Tibial nerve (tissue), 4 donors: ENCODE results near the gene MT1H. TPM values are rescaled to one million over a fixed set of nuclear protein-coding genes. Genes with fewer than 3 reads are reported as not detected.

Source experiments
- DNase-seq, 2 donors: peaks; one replicate each; pipeline ENCODE4 v3.0.0-alpha.2; 2019; ENCODE audit warnings: low spot score in 2 of 2
- H3K27ac ChIP-seq, 4 donors: fragments of 200-600 bp; sonication (generic) in 3 of 4; one replicate each; pipeline ENCODE4 v1.5.1; 2017 to 2019; ENCODE audit warnings: mild to moderate bottlenecking in 1 of 4
- H3K27me3 ChIP-seq, 2 donors: fragments of 200-600 bp; sonication (generic) in 1 of 2; one replicate each; pipeline versions ENCODE4 v1.5.1 to v1.6.0; 2017 to 2019
- H3K36me3 ChIP-seq, 3 donors: fragments of 200-600 bp; sonication (generic); one replicate each; pipeline ENCODE4 v1.5.1; 2018 to 2019
- H3K4me1 ChIP-seq, 4 donors: fragments of 200-600 bp; sonication (generic) in 3 of 4; one replicate each; pipeline ENCODE4 v1.5.1; 2017 to 2019
- H3K4me3 ChIP-seq, 4 donors: fragments of 200-600 bp; sonication (generic) in 3 of 4; one replicate each; pipeline ENCODE4 v1.5.1; 2017 to 2019; ENCODE audit warnings: mild to moderate bottlenecking in 1 of 4, moderate library complexity in 1 of 4
- H3K9me3 ChIP-seq, 4 donors: fragments of 200-600 bp; sonication (generic) in 3 of 4; one replicate each; pipeline ENCODE4 v1.5.1; 2017 to 2019
- EP300 ChIP-seq, 2 donors: sonication (generic); formaldehyde crosslinking; IDR thresholded peaks; one replicate each; pipeline ENCODE4 v1.6.1; 2017; ENCODE audit warnings: antibody characterized with exemption in 2 of 2, mild to moderate bottlenecking in 1 of 2
- POLR2A ChIP-seq, 2 donors: fragments of 450-650 bp; IDR thresholded peaks; one replicate each; pipeline ENCODE4 v1.6.1; 2017; ENCODE audit warnings: antibody characterized with exemption in 2 of 2, mild to moderate bottlenecking in 2 of 2, moderate library complexity in 2 of 2
- WGBS, 2 donors: methylation state at CpG; one replicate each; pipeline ENCODE4 v1.1.5; 2018; 5-methylcytosine and 5-hydroxymethylcytosine counted together
- total RNA-seq, 4 donors: library from RNA; depleted of rRNA; stranded (reverse); fragments of >200 nt; gene quantifications; one replicate each; pipeline ENCODE4 v1.1.0, GENCODE V29; 2016
- TF ChIP-seq, protein P1 (sequence below), 5 experiments: fragments of 200-600 bp in 3 of 5; fragments of 450-650 bp in 2 of 5; sonication (generic) in 3 of 5; IDR thresholded peaks; one replicate each; pipeline ENCODE4 v1.5.1; 2016 to 2019; ENCODE audit warnings: antibody characterized with exemption in 5 of 5, mild to moderate bottlenecking in 3 of 5, moderate library complexity in 2 of 5

MT1H gene
- total RNA-seq, 4 donors from 2014 or later, result 2.4 to 5.1 TPM; not detected in 2

DNA sequence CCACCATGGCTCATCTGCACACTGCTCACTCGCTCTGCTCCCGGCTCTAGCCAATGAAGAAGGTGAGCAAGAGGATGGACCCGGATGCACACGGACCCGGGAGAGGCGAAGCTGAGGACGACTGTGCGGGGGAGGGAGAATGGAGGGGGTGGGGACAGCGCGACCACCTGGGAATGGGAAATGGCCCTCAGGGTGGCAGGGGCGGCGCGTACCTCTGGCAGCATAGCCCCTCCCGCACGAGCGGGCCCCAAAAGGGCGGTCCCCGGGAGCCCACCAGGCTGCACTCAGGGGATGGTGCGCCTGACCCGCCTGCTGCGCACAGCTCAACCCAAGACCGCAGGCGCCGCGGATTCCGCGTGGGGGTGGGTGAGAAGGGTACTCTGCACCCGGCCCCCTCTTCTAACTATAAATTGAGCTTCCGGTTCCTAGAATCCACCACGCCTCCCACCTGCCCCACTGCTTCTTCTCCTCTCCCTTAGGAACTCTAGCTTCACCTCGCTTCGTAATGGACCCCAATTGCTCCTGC, 6.1 kb downstream of the MT1H start:
- H3K4me3 ChIP-seq, result peak overlapping the region in 2 of 4 donors; percentile 20 to 22
- 5 to 12% methylated on average over 32 of the region's 32 CpGs for WGBS, 2 donors
- H3K27me3 ChIP-seq, result peaks cover 0 to 55% of the 10 kb centered on the region in 2 donors
- H3K27ac ChIP-seq, result no peak overlapping the region
- H3K4me1 ChIP-seq, result peaks cover 0 to 9% (median 5%) of the 10 kb centered on the region in 4 donors
- no peaks in the 10 kb centered on the region for H3K36me3 ChIP-seq
- TF ChIP-seq POLR2A (IDR thresholded peaks at IDR 0.05), result no peak
- TF ChIP-seq, protein P1, sequence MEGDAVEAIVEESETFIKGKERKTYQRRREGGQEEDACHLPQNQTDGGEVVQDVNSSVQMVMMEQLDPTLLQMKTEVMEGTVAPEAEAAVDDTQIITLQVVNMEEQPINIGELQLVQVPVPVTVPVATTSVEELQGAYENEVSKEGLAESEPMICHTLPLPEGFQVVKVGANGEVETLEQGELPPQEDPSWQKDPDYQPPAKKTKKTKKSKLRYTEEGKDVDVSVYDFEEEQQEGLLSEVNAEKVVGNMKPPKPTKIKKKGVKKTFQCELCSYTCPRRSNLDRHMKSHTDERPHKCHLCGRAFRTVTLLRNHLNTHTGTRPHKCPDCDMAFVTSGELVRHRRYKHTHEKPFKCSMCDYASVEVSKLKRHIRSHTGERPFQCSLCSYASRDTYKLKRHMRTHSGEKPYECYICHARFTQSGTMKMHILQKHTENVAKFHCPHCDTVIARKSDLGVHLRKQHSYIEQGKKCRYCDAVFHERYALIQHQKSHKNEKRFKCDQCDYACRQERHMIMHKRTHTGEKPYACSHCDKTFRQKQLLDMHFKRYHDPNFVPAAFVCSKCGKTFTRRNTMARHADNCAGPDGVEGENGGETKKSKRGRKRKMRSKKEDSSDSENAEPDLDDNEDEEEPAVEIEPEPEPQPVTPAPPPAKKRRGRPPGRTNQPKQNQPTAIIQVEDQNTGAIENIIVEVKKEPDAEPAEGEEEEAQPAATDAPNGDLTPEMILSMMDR (IDR thresholded peaks at IDR 0.05), result no peak
- no peak for TF ChIP-seq EP300 (IDR thresholded peaks at IDR 0.05)
- no peak for DNase-seq
- H3K9me3 ChIP-seq, result no peaks in the 10 kb centered on the region

DNA sequence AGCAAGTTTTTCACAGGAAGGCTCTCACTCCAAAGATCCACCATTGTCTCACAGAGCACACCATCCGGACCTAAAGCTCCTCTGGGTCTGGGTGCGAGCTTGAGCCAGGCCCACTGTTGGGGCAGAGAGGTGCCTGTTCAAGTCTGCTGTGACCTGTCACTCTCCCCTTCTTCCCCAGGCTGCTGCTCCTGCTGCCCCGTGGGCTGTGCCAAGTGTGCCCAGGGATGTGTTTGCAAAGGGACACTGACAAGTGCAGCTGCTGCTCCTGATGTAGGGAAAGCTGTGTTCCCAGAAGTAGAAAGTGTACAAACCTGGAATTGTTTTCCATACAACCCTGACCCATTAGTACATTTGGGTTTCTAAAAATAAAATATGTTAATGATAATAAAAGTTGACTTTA, 7.9 kb downstream of the MT1H start:
- WGBS, 2 donors, result 76 to 81% methylated on average over 3 of the region's 3 CpGs
- Histone ChIP-seq H3K4me1 (peaks cover 0 to 16% (median 5%) of the 10 kb centered on the region in 4 donors), H3K27ac (no peak overlapping the region), H3K9me3 (no peaks in the 10 kb centered on the region), H3K36me3 (no peaks in the 10 kb centered on the region), H3K4me3 (no peak overlapping the region), H3K27me3 (peaks cover 0 to 40% of the 10 kb centered on the region in 2 donors)
- no peak for TF ChIP-seq POLR2A (IDR thresholded peaks at IDR 0.05)
- TF ChIP-seq, protein P1 (IDR thresholded peaks at IDR 0.05), result no peak
- DNase-seq, result no peak

DNA sequence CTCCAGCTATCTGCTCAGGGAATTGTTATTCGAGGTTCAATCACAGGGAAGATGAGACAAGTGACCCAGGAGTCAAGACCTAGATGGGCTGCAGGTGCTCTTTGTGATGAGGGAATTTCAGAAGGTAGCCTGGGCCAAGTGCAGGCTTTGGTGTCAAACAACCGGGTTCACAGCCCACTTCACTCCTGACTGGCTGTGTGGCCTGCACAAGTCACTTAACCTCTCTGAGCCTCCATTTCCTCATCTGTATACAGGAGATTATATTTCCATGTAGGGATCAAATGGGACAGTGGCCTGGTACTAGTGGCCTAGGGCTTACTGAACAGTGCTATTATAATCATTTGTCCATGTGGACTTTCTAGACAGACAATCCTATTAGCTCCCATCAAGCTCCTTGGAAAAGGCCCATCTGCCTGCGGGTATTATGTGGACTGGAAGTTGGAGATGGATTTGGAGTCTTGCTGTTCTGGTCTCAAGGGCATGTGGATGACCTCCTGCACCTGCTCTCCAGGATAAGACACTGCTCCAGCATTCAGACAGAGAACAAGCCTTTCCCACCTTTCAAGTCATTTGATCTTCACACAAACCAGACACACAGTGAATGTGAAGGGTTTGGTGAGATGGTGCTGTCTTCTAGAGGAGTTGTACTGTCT, 9.6 kb downstream of the MT1H start:
- Histone ChIP-seq H3K9me3 (no peaks in the 10 kb centered on the region), H3K4me3 (no peak overlapping the region), H3K36me3 (no peaks in the 10 kb centered on the region), H3K27me3 (peaks cover 0 to 22% of the 10 kb centered on the region in 2 donors), H3K4me1 (peaks cover 0 to 34% (median 10%) of the 10 kb centered on the region in 4 donors), H3K27ac (no peak overlapping the region)
- 93% methylated on average over 3 of the region's 3 CpGs for WGBS, 2 donors
- TF ChIP-seq EP300 (IDR thresholded peaks at IDR 0.05) (no peak), POLR2A (IDR thresholded peaks at IDR 0.05) (no peak)
- TF ChIP-seq, protein P1 (IDR thresholded peaks at IDR 0.05), result no peak
- no peak for DNase-seq

DNA sequence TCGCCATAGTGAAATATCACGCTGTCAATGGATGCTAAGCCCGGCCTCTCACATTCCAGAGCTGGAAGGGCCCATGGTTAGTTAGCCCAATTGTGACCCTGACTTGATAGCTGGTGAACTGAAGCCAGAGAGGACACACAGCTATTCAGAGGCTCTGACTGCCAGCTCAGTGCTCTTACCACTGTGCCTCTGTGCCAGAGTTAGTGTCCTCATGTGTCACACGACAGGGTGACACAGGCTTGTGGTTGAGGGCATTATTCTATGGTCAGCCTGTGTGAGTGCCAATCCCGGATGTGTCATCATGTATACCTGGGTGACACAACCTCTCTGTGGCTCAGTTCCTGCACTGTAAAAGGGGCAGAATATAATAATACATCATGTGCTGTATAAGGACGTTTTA, 10.2 kb downstream of the MT1H start:
- WGBS, 2 donors, result 52 to 64% methylated on average over 6 of the region's 6 CpGs

More for the DNA sequence above, 10.2 kb downstream of the MT1H start:
- Histone ChIP-seq H3K4me1 (peaks cover 0 to 40% (median 10%) of the 10 kb centered on the region in 4 donors), H3K36me3 (no peaks in the 10 kb centered on the region), H3K27me3 (peaks cover 0 to 19% of the 10 kb centered on the region in 2 donors), H3K27ac (no peak overlapping the region), H3K4me3 (no peak overlapping the region), H3K9me3 (no peaks in the 10 kb centered on the region)
- TF ChIP-seq EP300 (IDR thresholded peaks at IDR 0.05) (no peak), POLR2A (IDR thresholded peaks at IDR 0.05) (no peak)
- TF ChIP-seq, protein P1 (IDR thresholded peaks at IDR 0.05), result no peak
- no peak for DNase-seq
